Neuronal stem cell (in vitro differentiated cells): ENCODE data around the gene INO80D.

ENCODE experiments used
- DNase-seq: peaks from one replicate; pipeline ENCODE4 v3.0.0-alpha.2; 2013; ENCODE audit warnings: low spot score
- H2AFZ ChIP-seq: one replicate; pipeline ENCODE4 v1.6.1; 2013; ENCODE audit warnings: mild to moderate bottlenecking, low read length, inconsistent platforms
- H2AK5ac ChIP-seq: 2 replicates; pipeline ENCODE4 v1.6.1; 2013; ENCODE audit warnings: low read depth, mild to moderate bottlenecking, inconsistent platforms, low read length, moderate library complexity, mixed read lengths
- H2BK120ac ChIP-seq: 2 replicates; pipeline ENCODE4 v1.6.1; 2013; ENCODE audit warnings: low read depth, mild to moderate bottlenecking, inconsistent platforms, low read length, moderate library complexity, mixed read lengths
- H2BK12ac ChIP-seq: one replicate; pipeline ENCODE4 v1.6.1; 2013; ENCODE audit warnings: low read length, inconsistent platforms
- H2BK15ac ChIP-seq: 2 replicates; pipeline ENCODE4 v1.6.1; 2013; ENCODE audit warnings: mild to moderate bottlenecking, low read length, inconsistent platforms, mixed read lengths
- H2BK5ac ChIP-seq: one replicate; pipeline ENCODE4 v1.6.1; 2013; ENCODE audit warnings: inconsistent platforms, mild to moderate bottlenecking, low read length, moderate library complexity
- H3K14ac ChIP-seq: one replicate; pipeline ENCODE4 v1.6.1; 2013; ENCODE audit warnings: low read length, inconsistent platforms
- H3K18ac ChIP-seq: 2 replicates; pipeline ENCODE4 v1.6.1; 2013; ENCODE audit warnings: low read length, inconsistent platforms
- H3K23ac ChIP-seq: 2 replicates; pipeline ENCODE4 v1.6.1; 2013; ENCODE audit warnings: low read depth, mild to moderate bottlenecking, mixed read lengths, low read length, inconsistent platforms; ENCODE audit not compliant: poor library complexity
- H3K27ac ChIP-seq: replicated peaks from 3 replicates; pipeline ENCODE4 v1.5.1; 2013; ENCODE audit warnings: low read length, inconsistent platforms
- H3K27me3 ChIP-seq, 3 experiments: 2 replicates each; pipeline ENCODE4 v1.6.1; 2013; ENCODE audit warnings: low read length in 3 of 3, mild to moderate bottlenecking in 2 of 3, inconsistent platforms in 1 of 3, low read depth in 1 of 3, mixed read lengths in 1 of 3, moderate library complexity in 1 of 3; ENCODE audit not compliant: control insufficient read depth in 3 of 3, insufficient read depth in 3 of 3
- H3K36me3 ChIP-seq, 2 donors: replicated peaks in 1 of 2; 2 replicates each; pipeline ENCODE4 v1.6.1; 2013; ENCODE audit warnings: low read length in 2 of 2; ENCODE audit not compliant: control insufficient read depth in 2 of 2, insufficient read depth in 2 of 2
- H3K4ac ChIP-seq: 2 replicates; pipeline ENCODE4 v1.6.1; 2013; ENCODE audit warnings: inconsistent platforms, mild to moderate bottlenecking, low read length, moderate library complexity
- H3K4me1 ChIP-seq, 2 donors: 1 replicate in 1 of 2; 2 replicates in 1 of 2; pipeline ENCODE4 v1.6.1; 2013; ENCODE audit warnings: low read length in 2 of 2, low read depth in 1 of 2; ENCODE audit not compliant: control insufficient read depth in 2 of 2, insufficient read depth in 1 of 2
- H3K4me2 ChIP-seq: one replicate; pipeline ENCODE4 v1.6.1; 2013; ENCODE audit warnings: mild to moderate bottlenecking, low read length, inconsistent platforms; ENCODE audit not compliant: insufficient read depth, poor library complexity, severe bottlenecking
- H3K4me3 ChIP-seq, 2 donors: 2 replicates each; pipeline ENCODE4 v1.5.1; 2013; ENCODE audit warnings: low read length in 2 of 2, mild to moderate bottlenecking in 2 of 2, inconsistent platforms in 1 of 2, moderate library complexity in 1 of 2
- H3K79me1 ChIP-seq: one replicate; pipeline ENCODE4 v1.6.1; 2013; ENCODE audit warnings: low read depth, mild to moderate bottlenecking, inconsistent platforms, low read length, moderate library complexity
- H3K9ac ChIP-seq: one replicate; pipeline ENCODE4 v1.6.1; 2013; ENCODE audit warnings: mild to moderate bottlenecking, low read depth, low read length, inconsistent platforms; ENCODE audit not compliant: poor library complexity
- H3K9me3 ChIP-seq, 2 donors: replicated peaks in 1 of 2; 2 replicates each; pipeline versions ENCODE3 to v1.6.1; 2013; ENCODE audit warnings: low read length in 2 of 2, mild to moderate bottlenecking in 2 of 2, inconsistent platforms in 1 of 2, low read depth in 1 of 2, mixed read lengths in 1 of 2, moderate library complexity in 1 of 2; ENCODE audit not compliant: control insufficient read depth in 2 of 2, insufficient read depth in 1 of 2
- H4K8ac ChIP-seq: one replicate; pipeline ENCODE4 v1.6.1; 2013; ENCODE audit warnings: low read depth, mild to moderate bottlenecking, inconsistent platforms, low read length, moderate library complexity
- H4K91ac ChIP-seq: one replicate; pipeline ENCODE4 v1.6.1; 2013; ENCODE audit warnings: low read length, low read depth, mild to moderate bottlenecking, inconsistent platforms; ENCODE audit not compliant: poor library complexity
- WGBS, 2 donors: extraction: QIAGEN DNeasy Blood & Tissue Kit; methylation state at CpG; one replicate each; pipeline ENCODE4 v1.1.7; 2013; ENCODE audit warnings: missing lambda C conversion rate in 2 of 2, mixed read lengths in 1 of 2; ENCODE audit not compliant: insufficient read length in 2 of 2, insufficient replicate concordance in 1 of 2; ENCODE audit errors: extremely low coverage in 2 of 2; 5-methylcytosine and 5-hydroxymethylcytosine counted together

Gene INO80D

GRCh38 chr2:206069417-206069816 is 16.6 kb downstream of the INO80D start:
- Histone ChIP-seq H3K27me3 (no peaks in the 10 kb centered on the region), H2BK5ac (no peak overlapping the region), H3K4me2 (no peak overlapping the region), H3K23ac (no peak overlapping the region), H3K4me3 (no peak overlapping the region), H4K8ac (no peak overlapping the region), H2BK12ac (no peak overlapping the region), H2BK120ac (no peak overlapping the region), H2BK15ac (no peak overlapping the region), H3K79me1 (peaks cover 5% of the 10 kb centered on the region), H4K91ac (no peak overlapping the region), H3K9ac (no peak overlapping the region), H2AK5ac (no peak overlapping the region), H2AFZ (no peak overlapping the region), H3K36me3 (no peaks in the 10 kb centered on the region), H3K14ac (no peak overlapping the region), H3K18ac (no peak overlapping the region), H3K27ac (no peak overlapping the region), H3K9me3 (peaks cover 0 to 3% of the 10 kb centered on the region in 2 donors), H3K4ac (no peak overlapping the region), H3K4me1 (no peaks in the 10 kb centered on the region)
- no CpG with 5 or more reads among the region's 2 CpGs for WGBS, 2 donors
- no peak for DNase-seq

GRCh38 chr2:206068207-206068606 is 17.8 kb downstream of the INO80D start:
- H3K18ac ChIP-seq, result no peak overlapping the region
- H3K4me2 ChIP-seq, result no peak overlapping the region
- no peak overlapping the region for H2BK120ac ChIP-seq
- no peak overlapping the region for H4K8ac ChIP-seq
- no peak overlapping the region for H3K4me3 ChIP-seq
- no peak overlapping the region for H3K23ac ChIP-seq
- no peak overlapping the region for H2AFZ ChIP-seq
- H3K9me3 ChIP-seq, result peaks cover 0 to 3% of the 10 kb centered on the region in 2 donors
- H3K14ac ChIP-seq, result no peak overlapping the region
- peaks cover 0 to under 1% of the 10 kb centered on the region in 2 donors for H3K36me3 ChIP-seq
- no peak overlapping the region for H3K27ac ChIP-seq
- H3K4ac ChIP-seq, result no peak overlapping the region
- no peak overlapping the region for H2BK12ac ChIP-seq
- H4K91ac ChIP-seq, result no peak overlapping the region
- H2AK5ac ChIP-seq, result no peak overlapping the region
- no CpG with 5 or more reads among the region's 1 CpG for WGBS, 2 donors
- H3K79me1 ChIP-seq, result peaks cover 5% of the 10 kb centered on the region
- no peak overlapping the region for H2BK5ac ChIP-seq
- no peaks in the 10 kb centered on the region for H3K4me1 ChIP-seq
- no peaks in the 10 kb centered on the region for H3K27me3 ChIP-seq
- H2BK15ac ChIP-seq, result no peak overlapping the region
- DNase-seq, result no peak
- H3K9ac ChIP-seq, result no peak overlapping the region

GRCh38 chr2:206064077-206064476 is 21.9 kb downstream of the INO80D start:
- no peak overlapping the region for H2AK5ac ChIP-seq
- H3K4me2 ChIP-seq, result no peak overlapping the region
- WGBS, 2 donors, result no CpG with 5 or more reads among the region's 2 CpGs
- no peak overlapping the region for H3K23ac ChIP-seq
- H3K79me1 ChIP-seq, result peaks cover 5% of the 10 kb centered on the region
- H4K91ac ChIP-seq, result no peak overlapping the region
- H2BK5ac ChIP-seq, result no peak overlapping the region
- H3K18ac ChIP-seq, result no peak overlapping the region
- no peak overlapping the region for H2AFZ ChIP-seq
- H2BK12ac ChIP-seq, result no peak overlapping the region
- H3K9ac ChIP-seq, result no peak overlapping the region
- no peak overlapping the region for H2BK120ac ChIP-seq
- peaks cover 0 to 21% of the 10 kb centered on the region in 2 donors for H3K36me3 ChIP-seq
- H3K4me1 ChIP-seq, result no peaks in the 10 kb centered on the region
- no peak overlapping the region for H3K14ac ChIP-seq
- H3K27ac ChIP-seq, result no peak overlapping the region
- no peak overlapping the region for H4K8ac ChIP-seq
- no peak for DNase-seq
- H2BK15ac ChIP-seq, result no peak overlapping the region
- no peaks in the 10 kb centered on the region for H3K27me3 ChIP-seq
- no peak overlapping the region for H3K4ac ChIP-seq
- H3K9me3 ChIP-seq, result peaks cover 0 to 3% of the 10 kb centered on the region in 2 donors
- H3K4me3 ChIP-seq, result no peak overlapping the region

- H3K9me3 ChIP-seq, result peaks cover 0 to 3% of the 10 kb centered on the region in 2 donors
- H3K18ac ChIP-seq, result no peak overlapping the region
- H3K4me1 ChIP-seq, result no peaks in the 10 kb centered on the region
- no peak for DNase-seq
- H3K27ac ChIP-seq, result no peak overlapping the region
- H2BK120ac ChIP-seq, result no peak overlapping the region
- H3K23ac ChIP-seq, result no peak overlapping the region
- no peak overlapping the region for H2BK15ac ChIP-seq
- no peak overlapping the region for H4K91ac ChIP-seq
- no peak overlapping the region for H2BK12ac ChIP-seq
- no peak overlapping the region for H3K4me3 ChIP-seq
- no peak overlapping the region for H3K9ac ChIP-seq
- H2AK5ac ChIP-seq, result no peak overlapping the region
- H3K36me3 ChIP-seq, result peaks cover 0 to 21% of the 10 kb centered on the region in 2 donors
- no peak overlapping the region for H2AFZ ChIP-seq
- H4K8ac ChIP-seq, result no peak overlapping the region
- H3K4me2 ChIP-seq, result no peak overlapping the region
- no peaks in the 10 kb centered on the region for H3K27me3 ChIP-seq
- no peak overlapping the region for H2BK5ac ChIP-seq
- no peak overlapping the region for H3K14ac ChIP-seq
- whole genome bisulfite sequencing, 2 donors, result no CpG with 5 or more reads among the region's 1 CpG
- peaks cover 5% of the 10 kb centered on the region for H3K79me1 ChIP-seq
- H3K4ac ChIP-seq, result no peak overlapping the region
These were observed 22.3 kb downstream of the INO80D start for GRCh38 chr2:206063635-206064034.
